IPS-20b (cell line): ENCODE data around the gene TNFSF10.
"Not testable (repeated sequence)": the region's sequence is repeated elsewhere in the genome, so short reads cannot be mapped to it uniquely, and the experiment has no call there.

Experiments used
- H3K27ac ChIP-seq: one replicate; pipeline ENCODE4 v1.5.1; 2013; ENCODE audit warnings: low read length
- H3K27me3 ChIP-seq: 2 replicates; pipeline ENCODE4 v1.6.1; 2013; ENCODE audit warnings: mild to moderate bottlenecking, low read length, inconsistent platforms; ENCODE audit not compliant: insufficient read depth
- H3K36me3 ChIP-seq: 2 replicates; pipeline ENCODE4 v1.6.1; 2013; ENCODE audit warnings: low read depth, mild to moderate bottlenecking, inconsistent platforms, low read length, moderate library complexity; ENCODE audit not compliant: insufficient read depth
- H3K4me1 ChIP-seq: 2 replicates; pipeline ENCODE4 v1.6.1; 2013; ENCODE audit warnings: mild to moderate bottlenecking, control low read depth, inconsistent platforms, low read length, moderate library complexity; ENCODE audit not compliant: insufficient read depth
- H3K4me3 ChIP-seq: 2 replicates; pipeline ENCODE4 v1.5.1; 2013; ENCODE audit warnings: mild to moderate bottlenecking, low read length, inconsistent platforms
- H3K9ac ChIP-seq: 2 replicates; pipeline ENCODE4 v1.6.1; 2013; ENCODE audit warnings: low read depth, mild to moderate bottlenecking, inconsistent platforms, low read length, moderate library complexity
- H3K9me3 ChIP-seq: 2 replicates; pipeline ENCODE4 v1.6.1; 2013; ENCODE audit warnings: mild to moderate bottlenecking, low read depth, low read length, inconsistent platforms; ENCODE audit not compliant: insufficient read depth

The TNFSF10 gene

GRCh38 chr3:172522871-172523818, at the start of gene TNFSF10:
TSS of gene TNFSF10 (minus strand) at chr3:172523430. CDS start at chr3:172523384, 46 bp downstream.
- Histone ChIP-seq H3K36me3 (no peaks in the 10 kb centered on the region), H3K4me3 (no peak within 1 kb of the TSS; the same call in 1 of the 2 replicates), H3K9ac (no peak within 1 kb of the TSS), H3K27me3 (no peaks in the 10 kb centered on the region), H3K4me1 (no peaks in the 10 kb centered on the region), H3K9me3 (no peaks in the 10 kb centered on the region), H3K27ac (no peak within 1 kb of the TSS)

- no peak overlapping the region for H3K9ac ChIP-seq
- no peaks in the 10 kb centered on the region for H3K27me3 ChIP-seq
- H3K27ac ChIP-seq: no peak overlapping the region
- H3K4me1 ChIP-seq: no peaks in the 10 kb centered on the region
- no peak overlapping the region for H3K4me3 ChIP-seq
- 0 out of 2 replicates have a peak, but pooled peaks cover 6% of the 10 kb centered on the region for H3K9me3 ChIP-seq
- H3K36me3 ChIP-seq: no peaks in the 10 kb centered on the region
Measured at GRCh38 chr3:172569128-172570008, 46.1 kb upstream of the TNFSF10 start.

- no peak overlapping the region for H3K27ac ChIP-seq
- 0 out of 2 replicates have a peak, but pooled peaks cover 6% of the 10 kb centered on the region for H3K9me3 ChIP-seq
- H3K9ac ChIP-seq: no peak overlapping the region
- H3K4me1 ChIP-seq: no peaks in the 10 kb centered on the region
- no peaks in the 10 kb centered on the region for H3K27me3 ChIP-seq
- H3K4me3 ChIP-seq: no peak overlapping the region
- H3K36me3 ChIP-seq: no peaks in the 10 kb centered on the region
Measured at GRCh38 chr3:172568701-172569100, 45.5 kb upstream of the TNFSF10 start.

- not testable (repeated sequence) for H3K9me3 ChIP-seq, H3K36me3 ChIP-seq, H3K4me3 ChIP-seq, H3K27me3 ChIP-seq, H3K27ac ChIP-seq, H3K4me1 ChIP-seq, H3K9ac ChIP-seq
Measured at GRCh38 chr3:172566785-172567184, 43.6 kb upstream of the TNFSF10 start.

- H3K36me3 ChIP-seq: no peaks in the 10 kb centered on the region
- H3K4me3 ChIP-seq: no peak overlapping the region
- H3K9me3 ChIP-seq: no peaks in the 10 kb centered on the region
- H3K27me3 ChIP-seq: no peaks in the 10 kb centered on the region
- H3K27ac ChIP-seq: no peak overlapping the region
- H3K4me1 ChIP-seq: peaks cover 4% of the 10 kb centered on the region; the same call in 1 of the 2 replicates
- no peak overlapping the region for H3K9ac ChIP-seq
Measured at GRCh38 chr3:172564499-172564898, 41.3 kb upstream of the TNFSF10 start.

- H3K36me3 ChIP-seq: no peaks in the 10 kb centered on the region
- no peak overlapping the region for H3K9ac ChIP-seq
- H3K4me3 ChIP-seq: no peak overlapping the region
- H3K27ac ChIP-seq: no peak overlapping the region
- no peaks in the 10 kb centered on the region for H3K27me3 ChIP-seq
- H3K4me1 ChIP-seq: peaks cover 4% of the 10 kb centered on the region; the same call in 1 of the 2 replicates
- H3K9me3 ChIP-seq: no peaks in the 10 kb centered on the region
Measured at GRCh38 chr3:172562871-172563865, 39.9 kb upstream of the TNFSF10 start.

- Histone ChIP-seq H3K27me3 (no peaks in the 10 kb centered on the region), H3K36me3 (no peaks in the 10 kb centered on the region), H3K9ac (no peak overlapping the region), H3K9me3 (no peaks in the 10 kb centered on the region), H3K4me3 (no peak overlapping the region), H3K4me1 (peaks cover 4% of the 10 kb centered on the region; the same call in 1 of the 2 replicates), H3K27ac (no peak overlapping the region)
Measured at GRCh38 chr3:172561897-172562640, 38.8 kb upstream of the TNFSF10 start.

GRCh38 chr3:172560586-172560985, 37.4 kb upstream of the TNFSF10 start:
- H3K36me3 ChIP-seq: no peaks in the 10 kb centered on the region
- no peak overlapping the region for H3K4me3 ChIP-seq
- no peak overlapping the region for H3K9ac ChIP-seq
- no peaks in the 10 kb centered on the region for H3K27me3 ChIP-seq
- H3K9me3 ChIP-seq: no peaks in the 10 kb centered on the region
- peaks cover 4% of the 10 kb centered on the region; the same call in 1 of the 2 replicates for H3K4me1 ChIP-seq
- H3K27ac ChIP-seq: no peak overlapping the region

GRCh38 chr3:172560026-172560425, 36.8 kb upstream of the TNFSF10 start:
- H3K27me3 ChIP-seq: no peaks in the 10 kb centered on the region
- no peak overlapping the region for H3K27ac ChIP-seq
- no peaks in the 10 kb centered on the region for H3K36me3 ChIP-seq
- no peak overlapping the region for H3K9ac ChIP-seq
- H3K4me3 ChIP-seq: no peak overlapping the region
- H3K4me1 ChIP-seq: peaks cover 4% of the 10 kb centered on the region; the same call in 1 of the 2 replicates
- no peaks in the 10 kb centered on the region for H3K9me3 ChIP-seq

GRCh38 chr3:172559020-172559419, 35.8 kb upstream of the TNFSF10 start:
- H3K4me1 ChIP-seq: peaks cover 4% of the 10 kb centered on the region; the same call in 1 of the 2 replicates
- no peak overlapping the region for H3K9ac ChIP-seq
- no peaks in the 10 kb centered on the region for H3K9me3 ChIP-seq
- H3K27ac ChIP-seq: no peak overlapping the region
- no peak overlapping the region for H3K4me3 ChIP-seq
- H3K36me3 ChIP-seq: no peaks in the 10 kb centered on the region
- no peaks in the 10 kb centered on the region for H3K27me3 ChIP-seq
